Fibroblast of villous mesenchyme (primary cell): ENCODE measurements around the gene ASPDH. TPM values are rescaled to one million over a fixed set of nuclear protein-coding genes. Genes with fewer than 3 reads are reported as not detected.

Source experiments
- DNase-seq: peaks from one replicate; pipeline ENCODE4 v3.0.0-alpha.2; 2010; ENCODE audit warnings: low read depth
- H3K4me3 ChIP-seq: 2 replicates; pipeline ENCODE4 v1.5.1; 2011; ENCODE audit warnings: low read depth, mild to moderate bottlenecking, low read length
- total RNA-seq: library from RNA; depleted of rRNA; stranded (reverse); fragments of >200 nt; gene quantifications from 2 replicates; pipeline ENCODE4 v1.2.3, GENCODE V29; 2012
- TF ChIP-seq, protein P1 (sequence below): IDR thresholded peaks from 2 replicates; pipeline ENCODE4 v1.5.1; 2012; ENCODE audit warnings: low read depth, mild to moderate bottlenecking, low read length; ENCODE audit not compliant: insufficient read depth

The ASPDH gene
- not detected in 2 replicates for total RNA-seq

GRCh38 chr19:50513746-50514345 is at the start of gene ASPDH:
ASPDH (minus strand) TSS chr19:50513913; CDS start chr19:50513823, 90 bp downstream.
- no peak for DNase-seq
- no peak within 1 kb of the TSS for H3K4me3 ChIP-seq
- TF ChIP-seq, protein P1, sequence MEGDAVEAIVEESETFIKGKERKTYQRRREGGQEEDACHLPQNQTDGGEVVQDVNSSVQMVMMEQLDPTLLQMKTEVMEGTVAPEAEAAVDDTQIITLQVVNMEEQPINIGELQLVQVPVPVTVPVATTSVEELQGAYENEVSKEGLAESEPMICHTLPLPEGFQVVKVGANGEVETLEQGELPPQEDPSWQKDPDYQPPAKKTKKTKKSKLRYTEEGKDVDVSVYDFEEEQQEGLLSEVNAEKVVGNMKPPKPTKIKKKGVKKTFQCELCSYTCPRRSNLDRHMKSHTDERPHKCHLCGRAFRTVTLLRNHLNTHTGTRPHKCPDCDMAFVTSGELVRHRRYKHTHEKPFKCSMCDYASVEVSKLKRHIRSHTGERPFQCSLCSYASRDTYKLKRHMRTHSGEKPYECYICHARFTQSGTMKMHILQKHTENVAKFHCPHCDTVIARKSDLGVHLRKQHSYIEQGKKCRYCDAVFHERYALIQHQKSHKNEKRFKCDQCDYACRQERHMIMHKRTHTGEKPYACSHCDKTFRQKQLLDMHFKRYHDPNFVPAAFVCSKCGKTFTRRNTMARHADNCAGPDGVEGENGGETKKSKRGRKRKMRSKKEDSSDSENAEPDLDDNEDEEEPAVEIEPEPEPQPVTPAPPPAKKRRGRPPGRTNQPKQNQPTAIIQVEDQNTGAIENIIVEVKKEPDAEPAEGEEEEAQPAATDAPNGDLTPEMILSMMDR, result no peak

- no peak for DNase-seq
- TF ChIP-seq, protein P1, result no peak
- no peak overlapping the region for H3K4me3 ChIP-seq
Observed at GRCh38 chr19:50562996-50563395, 49.3 kb upstream of the ASPDH start.

DNA sequence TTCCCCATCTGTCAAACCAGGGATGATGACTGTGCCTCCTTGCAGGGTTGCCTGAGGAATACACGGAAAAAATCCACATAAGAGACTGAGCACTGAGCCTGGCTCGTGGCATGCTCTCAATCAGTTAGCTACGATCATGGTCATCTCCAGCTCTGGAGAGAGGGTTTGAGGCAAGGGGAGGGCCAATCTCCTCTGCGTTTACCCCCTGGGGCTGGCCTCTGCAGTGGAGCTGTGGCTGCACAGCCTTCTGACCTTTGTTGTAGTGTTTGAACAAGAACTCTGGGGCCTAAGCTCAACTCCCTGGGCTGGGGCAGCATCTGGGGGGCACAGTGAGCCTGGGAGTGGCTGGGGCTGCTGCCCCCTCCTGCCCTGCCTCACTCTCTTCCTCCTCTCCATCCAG is 48.6 kb upstream of the ASPDH start:
- no peak for DNase-seq

DNA sequence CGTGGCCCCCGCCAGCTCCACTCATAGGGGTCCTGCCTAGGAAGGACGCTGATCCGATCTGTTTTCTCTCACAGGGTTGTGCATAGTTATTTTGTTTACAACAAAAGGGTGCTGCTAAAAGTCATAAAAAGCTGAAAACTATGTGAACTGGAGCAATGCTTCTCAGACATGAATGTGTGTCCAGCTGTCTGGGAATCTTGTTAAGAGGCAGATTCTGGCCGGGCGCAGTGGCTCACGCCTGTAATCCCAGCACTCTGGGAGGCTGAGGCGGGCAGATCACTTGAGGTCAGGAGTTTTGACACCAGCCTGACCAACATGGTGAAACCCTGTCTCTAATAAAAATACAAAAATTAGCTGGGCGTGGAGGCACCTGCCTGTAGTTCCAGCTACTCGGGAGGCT is 45.9 kb upstream of the ASPDH start:
- H3K4me3 ChIP-seq, result no peak overlapping the region
- TF ChIP-seq, protein P1, result no peak
- DNase-seq, result peak; percentile 43

More for the DNA sequence above, 48.6 kb upstream of the ASPDH start:
- no peak overlapping the region for H3K4me3 ChIP-seq
- TF ChIP-seq, protein P1, result no peak

- no peak for DNase-seq
Observed at GRCh38 chr19:50558449-50558848, 44.7 kb upstream of the ASPDH start.

DNA sequence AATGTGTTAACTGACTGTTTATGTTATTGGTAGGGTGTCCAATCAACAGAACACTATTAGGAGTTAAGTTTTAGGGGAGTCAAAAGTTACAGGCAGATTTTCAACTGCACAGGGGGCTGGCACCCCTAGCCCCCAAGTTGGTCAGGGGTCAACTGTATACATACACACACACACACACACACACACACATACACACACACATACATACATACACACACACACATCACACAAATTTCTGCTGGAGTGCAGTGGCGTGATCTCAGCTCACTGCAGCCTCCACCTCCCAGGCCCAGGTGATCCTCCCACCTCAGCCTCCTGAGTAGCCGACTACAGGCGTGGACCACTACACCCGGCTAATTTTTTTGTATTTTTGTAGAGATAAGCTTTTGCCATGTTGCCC is 44.3 kb upstream of the ASPDH start:
- TF ChIP-seq, protein P1, result no peak
- H3K4me3 ChIP-seq, result no peak overlapping the region
- no peak for DNase-seq

More at GRCh38 chr19:50558449-50558848, 44.7 kb upstream of the ASPDH start:
- TF ChIP-seq, protein P1, result no peak
- H3K4me3 ChIP-seq, result no peak overlapping the region
